Chondrocyte (in vitro differentiated cells): ENCODE measurements around the gene SLC39A5. TPM values are rescaled to one million over a fixed set of nuclear protein-coding genes. Genes with fewer than 3 reads are reported as not detected.

Experiments
- DNase-seq: peaks from one replicate; pipeline ENCODE4 v3.0.0; 2021; ENCODE audit warnings: mixed read lengths, low spot score
- H3K27ac Mint-ChIP-seq: one replicate; pipeline ENCODE4 v1.8.0; 2021; ENCODE audit warnings: mild to moderate bottlenecking, moderate library complexity, mixed read lengths; ENCODE audit not compliant: unreplicated experiment
- H3K27me3 Mint-ChIP-seq: 2 replicates; pipeline ENCODE4 v1.8.0; 2021; ENCODE audit warnings: low read depth, mixed read lengths
- H3K36me3 Mint-ChIP-seq: 2 replicates; pipeline ENCODE4 v1.8.0; 2021; ENCODE audit warnings: low read depth, mixed read lengths
- H3K4me1 Mint-ChIP-seq: 2 replicates; pipeline ENCODE4 v1.8.0; 2021; ENCODE audit warnings: low read depth, mild to moderate bottlenecking, mixed read lengths
- H3K4me3 Mint-ChIP-seq: one replicate; pipeline ENCODE4 v1.8.0; 2021; ENCODE audit warnings: mild to moderate bottlenecking, moderate library complexity, mixed read lengths; ENCODE audit not compliant: unreplicated experiment
- H3K9me3 Mint-ChIP-seq: 2 replicates; pipeline ENCODE4 v1.8.0; 2021; ENCODE audit warnings: low read depth, mixed read lengths
- long read RNA-seq: library from polyadenylated mRNA; stranded (forward); transcript quantifications from one replicate; pipeline ENCODE4 v2.0.0, GENCODE V29; 2021
- total RNA-seq: library from RNA; stranded (reverse); gene quantifications from 3 replicates; pipeline ENCODE4 v1.2.1, GENCODE V29; 2021
- TF ChIP-seq, protein P1 (sequence below): fragments of 200-600 bp; sonication (generic); IDR thresholded peaks from 2 replicates; pipeline ENCODE4 v1.5.0; 2021; ENCODE audit warnings: antibody characterized with exemption, mild to moderate bottlenecking, moderate library complexity

The SLC39A5 gene, protein sequence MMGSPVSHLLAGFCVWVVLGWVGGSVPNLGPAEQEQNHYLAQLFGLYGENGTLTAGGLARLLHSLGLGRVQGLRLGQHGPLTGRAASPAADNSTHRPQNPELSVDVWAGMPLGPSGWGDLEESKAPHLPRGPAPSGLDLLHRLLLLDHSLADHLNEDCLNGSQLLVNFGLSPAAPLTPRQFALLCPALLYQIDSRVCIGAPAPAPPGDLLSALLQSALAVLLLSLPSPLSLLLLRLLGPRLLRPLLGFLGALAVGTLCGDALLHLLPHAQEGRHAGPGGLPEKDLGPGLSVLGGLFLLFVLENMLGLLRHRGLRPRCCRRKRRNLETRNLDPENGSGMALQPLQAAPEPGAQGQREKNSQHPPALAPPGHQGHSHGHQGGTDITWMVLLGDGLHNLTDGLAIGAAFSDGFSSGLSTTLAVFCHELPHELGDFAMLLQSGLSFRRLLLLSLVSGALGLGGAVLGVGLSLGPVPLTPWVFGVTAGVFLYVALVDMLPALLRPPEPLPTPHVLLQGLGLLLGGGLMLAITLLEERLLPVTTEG
- 0.41 to 0.68 TPM (median 0.47 TPM) in 3 replicates for total RNA-seq
- long read RNA-seq: 0 reads

DNA sequence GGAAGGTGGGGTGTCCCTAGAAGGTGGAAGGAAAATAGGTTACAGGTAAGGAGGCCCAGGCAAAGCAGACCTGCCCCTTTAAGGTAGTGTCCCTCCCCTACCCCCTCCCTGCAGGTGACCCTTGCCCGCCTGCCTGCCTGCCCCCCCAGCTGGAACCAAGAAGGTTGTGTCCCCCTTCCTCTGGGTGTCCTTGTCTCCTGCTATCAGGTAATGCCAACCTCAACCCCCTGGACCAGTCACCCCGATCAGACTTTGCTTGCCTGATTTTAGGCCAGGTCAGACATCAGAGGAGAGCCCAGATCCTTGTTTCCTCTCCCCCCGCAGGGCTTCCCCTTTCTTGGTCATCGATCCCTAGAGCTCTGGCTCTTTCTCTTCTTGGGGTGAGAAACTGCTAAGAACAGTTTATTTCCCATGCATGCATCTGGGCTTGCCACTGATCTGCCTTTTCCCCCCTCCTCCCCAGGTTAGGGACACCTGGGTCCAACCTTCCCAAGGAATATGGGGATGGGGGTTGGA lies at the start of gene SLC39A5:
Gene SLC39A5, plus strand, starts transcription at position 136 of the 516 bp plus-strand sequence. CDS start 1,224 bp downstream, outside the sequence.
- no peak within 1 kb of the TSS for H3K27ac Mint-ChIP-seq
- peaks cover 7% of the 10 kb centered on the region for H3K4me1 Mint-ChIP-seq
- TF ChIP-seq, protein P1, sequence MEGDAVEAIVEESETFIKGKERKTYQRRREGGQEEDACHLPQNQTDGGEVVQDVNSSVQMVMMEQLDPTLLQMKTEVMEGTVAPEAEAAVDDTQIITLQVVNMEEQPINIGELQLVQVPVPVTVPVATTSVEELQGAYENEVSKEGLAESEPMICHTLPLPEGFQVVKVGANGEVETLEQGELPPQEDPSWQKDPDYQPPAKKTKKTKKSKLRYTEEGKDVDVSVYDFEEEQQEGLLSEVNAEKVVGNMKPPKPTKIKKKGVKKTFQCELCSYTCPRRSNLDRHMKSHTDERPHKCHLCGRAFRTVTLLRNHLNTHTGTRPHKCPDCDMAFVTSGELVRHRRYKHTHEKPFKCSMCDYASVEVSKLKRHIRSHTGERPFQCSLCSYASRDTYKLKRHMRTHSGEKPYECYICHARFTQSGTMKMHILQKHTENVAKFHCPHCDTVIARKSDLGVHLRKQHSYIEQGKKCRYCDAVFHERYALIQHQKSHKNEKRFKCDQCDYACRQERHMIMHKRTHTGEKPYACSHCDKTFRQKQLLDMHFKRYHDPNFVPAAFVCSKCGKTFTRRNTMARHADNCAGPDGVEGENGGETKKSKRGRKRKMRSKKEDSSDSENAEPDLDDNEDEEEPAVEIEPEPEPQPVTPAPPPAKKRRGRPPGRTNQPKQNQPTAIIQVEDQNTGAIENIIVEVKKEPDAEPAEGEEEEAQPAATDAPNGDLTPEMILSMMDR: no peak
- no peaks in the 10 kb centered on the region for H3K27me3 Mint-ChIP-seq
- H3K36me3 Mint-ChIP-seq: peaks cover 4% of the 10 kb centered on the region
- H3K9me3 Mint-ChIP-seq: no peaks in the 10 kb centered on the region
- DNase-seq: no peak
- no peak within 1 kb of the TSS for H3K4me3 Mint-ChIP-seq

DNA sequence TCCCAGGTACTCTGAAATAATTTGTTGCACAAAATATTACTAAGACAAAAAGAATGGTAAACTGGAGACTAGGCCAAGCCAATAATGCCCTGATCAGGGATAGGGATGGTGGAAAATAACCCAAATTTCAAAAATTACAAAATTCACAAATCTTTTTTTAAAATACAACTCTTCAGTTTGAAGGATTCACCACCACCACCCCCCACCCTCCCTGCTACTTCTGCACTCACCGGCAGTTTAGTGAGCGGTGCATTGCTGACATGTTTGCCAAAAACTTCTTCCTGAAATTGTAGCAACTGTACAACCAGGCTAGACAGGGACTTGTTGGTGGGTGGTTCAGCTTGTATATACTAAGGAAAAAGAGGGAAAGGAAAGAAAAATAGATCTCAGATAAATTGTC lies 42.9 kb upstream of the SLC39A5 start:
- Mint-ChIP-seq H3K27me3 (no peaks in the 10 kb centered on the region), H3K4me1 (peaks cover 24% of the 10 kb centered on the region), H3K36me3 (peaks cover 10% of the 10 kb centered on the region), H3K4me3 (no peak overlapping the region), H3K27ac (no peak overlapping the region), H3K9me3 (no peaks in the 10 kb centered on the region)
- TF ChIP-seq, protein P1: no peak
- DNase-seq: no peak

DNA sequence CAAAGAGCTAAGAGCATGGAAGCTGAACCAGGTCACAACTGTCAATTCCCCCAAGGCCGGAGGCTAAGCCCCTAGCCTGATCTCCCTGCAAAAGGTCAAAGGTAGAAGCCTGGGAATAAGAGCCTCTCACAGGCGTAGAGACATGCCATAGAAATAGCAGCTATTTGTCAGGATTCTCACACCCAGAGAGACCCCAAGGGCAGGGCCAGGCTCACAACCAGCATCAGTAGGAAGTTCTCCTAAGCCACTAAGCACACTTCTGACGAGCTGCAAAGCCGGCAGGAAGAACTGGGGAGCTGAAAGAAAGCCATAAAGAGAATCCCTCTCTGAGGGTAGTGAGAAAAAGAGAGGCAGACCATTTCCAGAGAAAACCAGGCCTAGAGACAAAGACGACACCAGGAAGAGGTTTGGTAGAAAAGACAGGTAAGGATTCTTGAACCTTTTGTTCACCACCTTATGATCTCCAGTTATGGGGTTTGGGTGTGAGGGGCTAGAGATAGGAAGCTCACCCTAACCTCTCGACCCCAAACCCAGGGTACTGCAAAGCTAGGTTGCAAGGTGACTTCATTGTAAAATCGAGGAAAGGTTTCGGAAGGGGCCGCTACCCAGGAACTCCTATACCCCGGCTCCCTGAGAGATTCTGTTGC lies 41.6 kb upstream of the SLC39A5 start:
- Mint-ChIP-seq H3K4me3 (peak overlapping the region; percentile 74), H3K27me3 (no peaks in the 10 kb centered on the region), H3K27ac (peak overlapping the region; percentile 71), H3K4me1 (peaks cover 30% of the 10 kb centered on the region), H3K9me3 (no peaks in the 10 kb centered on the region), H3K36me3 (peaks cover 10% of the 10 kb centered on the region)
- no peak for DNase-seq
- TF ChIP-seq, protein P1: no peak

DNA sequence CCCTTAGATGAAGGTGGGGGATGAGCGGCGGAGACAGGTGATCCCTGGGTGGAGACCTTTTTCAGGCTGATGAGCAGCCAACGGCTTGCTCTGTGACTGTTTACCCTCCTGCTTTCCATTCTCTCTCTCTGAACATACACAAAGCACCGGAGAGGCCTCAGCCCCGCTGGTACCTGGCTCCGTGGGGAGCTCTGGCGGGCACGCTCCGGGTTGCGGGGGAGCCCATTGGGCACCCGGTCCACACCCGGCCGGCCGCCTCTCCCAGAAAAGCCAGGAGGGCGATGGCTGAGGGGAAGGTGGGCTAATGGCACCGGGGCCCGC lies 41.1 kb upstream of the SLC39A5 start:
- H3K36me3 Mint-ChIP-seq: peaks cover 10% of the 10 kb centered on the region
- no peak for DNase-seq
- H3K27ac Mint-ChIP-seq: peak overlapping the region; percentile 71
- TF ChIP-seq, protein P1: no peak
- no peaks in the 10 kb centered on the region for H3K27me3 Mint-ChIP-seq
- no peaks in the 10 kb centered on the region for H3K9me3 Mint-ChIP-seq
- peak overlapping the region; percentile 74 for H3K4me3 Mint-ChIP-seq
- H3K4me1 Mint-ChIP-seq: peaks cover 33% of the 10 kb centered on the region
